Kidney epithelial cell (primary cell): Measurements from ENCODE around the gene DRG2. TPM values are rescaled to one million over a fixed set of nuclear protein-coding genes. Genes with fewer than 3 reads are reported as not detected.

Source experiments
- DNase-seq: peaks from one replicate; pipeline ENCODE4 v3.0.0-alpha.2; 2010; ENCODE audit warnings: low read depth
- H3K27me3 ChIP-seq: 2 replicates; pipeline ENCODE4 v1.6.0; 2011; ENCODE audit warnings: low read length; ENCODE audit not compliant: control insufficient read depth, insufficient read depth
- H3K36me3 ChIP-seq: 2 replicates; pipeline ENCODE4 v1.5.1; 2011; ENCODE audit warnings: low read length; ENCODE audit not compliant: control insufficient read depth, insufficient read depth
- H3K4me3 ChIP-seq: 2 replicates; pipeline ENCODE4 v1.5.1; 2011; ENCODE audit warnings: low read depth, mild to moderate bottlenecking, control low read depth, low read length
- total RNA-seq: library from RNA; depleted of rRNA; stranded (reverse); fragments of >200 nt; gene quantifications from 2 replicates; pipeline ENCODE4 v1.2.3, GENCODE V29; 2015
- TF ChIP-seq, protein P1 (sequence below): IDR thresholded peaks from 2 replicates; pipeline ENCODE4 v1.5.1; 2011; ENCODE audit warnings: mild to moderate bottlenecking, moderate library complexity, low read length, control low read depth, inconsistent platforms; ENCODE audit not compliant: insufficient read depth, poor library complexity, severe bottlenecking

DRG2 gene
- total RNA-seq, 1 donor from 2014 or later, result 40.0 TPM

GRCh38 chr17:18056214-18056613, 31.5 kb upstream of the DRG2 start:
- Histone ChIP-seq H3K27me3 (no peaks in the 10 kb centered on the region), H3K4me3 (no peak overlapping the region), H3K36me3 (no peaks in the 10 kb centered on the region)
- DNase-seq, result no peak
- TF ChIP-seq, protein P1, sequence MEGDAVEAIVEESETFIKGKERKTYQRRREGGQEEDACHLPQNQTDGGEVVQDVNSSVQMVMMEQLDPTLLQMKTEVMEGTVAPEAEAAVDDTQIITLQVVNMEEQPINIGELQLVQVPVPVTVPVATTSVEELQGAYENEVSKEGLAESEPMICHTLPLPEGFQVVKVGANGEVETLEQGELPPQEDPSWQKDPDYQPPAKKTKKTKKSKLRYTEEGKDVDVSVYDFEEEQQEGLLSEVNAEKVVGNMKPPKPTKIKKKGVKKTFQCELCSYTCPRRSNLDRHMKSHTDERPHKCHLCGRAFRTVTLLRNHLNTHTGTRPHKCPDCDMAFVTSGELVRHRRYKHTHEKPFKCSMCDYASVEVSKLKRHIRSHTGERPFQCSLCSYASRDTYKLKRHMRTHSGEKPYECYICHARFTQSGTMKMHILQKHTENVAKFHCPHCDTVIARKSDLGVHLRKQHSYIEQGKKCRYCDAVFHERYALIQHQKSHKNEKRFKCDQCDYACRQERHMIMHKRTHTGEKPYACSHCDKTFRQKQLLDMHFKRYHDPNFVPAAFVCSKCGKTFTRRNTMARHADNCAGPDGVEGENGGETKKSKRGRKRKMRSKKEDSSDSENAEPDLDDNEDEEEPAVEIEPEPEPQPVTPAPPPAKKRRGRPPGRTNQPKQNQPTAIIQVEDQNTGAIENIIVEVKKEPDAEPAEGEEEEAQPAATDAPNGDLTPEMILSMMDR, result no peak

- Histone ChIP-seq H3K27me3 (no peaks in the 10 kb centered on the region), H3K4me3 (no peak overlapping the region), H3K36me3 (no peaks in the 10 kb centered on the region)
- no peak for DNase-seq
- TF ChIP-seq, protein P1, result no peak
These were observed 28.5 kb upstream of the DRG2 start for GRCh38 chr17:18059283-18059682.

GRCh38 chr17:18064053-18064452, 23.7 kb upstream of the DRG2 start:
- no peak for DNase-seq
- TF ChIP-seq, protein P1, result no peak
- H3K27me3 ChIP-seq, result no peaks in the 10 kb centered on the region
- no peaks in the 10 kb centered on the region for H3K36me3 ChIP-seq
- no peak overlapping the region for H3K4me3 ChIP-seq

DNA sequence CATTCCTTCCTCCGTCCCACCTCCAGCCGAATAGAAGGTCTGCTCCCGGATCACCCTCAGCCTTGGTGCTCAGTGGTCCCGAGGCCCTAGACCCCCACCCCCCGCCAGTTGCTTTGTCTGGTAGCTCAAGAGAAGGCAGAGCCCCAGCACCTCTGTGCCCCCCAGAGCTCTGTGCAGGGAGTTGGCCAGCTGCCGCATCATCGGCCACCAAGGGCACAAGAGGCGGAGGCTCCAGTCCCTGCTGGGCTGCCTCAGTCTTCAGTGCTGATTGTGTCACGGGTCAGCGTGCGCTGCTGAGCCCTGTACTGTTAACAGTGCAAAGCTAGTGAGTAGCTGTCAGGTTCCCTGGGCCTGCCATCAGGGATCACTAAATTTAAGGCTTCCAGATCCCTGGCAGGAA, 22.2 kb upstream of the DRG2 start:
- TF ChIP-seq, protein P1, result no peak
- Histone ChIP-seq H3K27me3 (no peaks in the 10 kb centered on the region), H3K36me3 (no peaks in the 10 kb centered on the region), H3K4me3 (no peak overlapping the region)
- DNase-seq, result no peak

GRCh38 chr17:18066866-18067265, 20.9 kb upstream of the DRG2 start:
- H3K4me3 ChIP-seq, result no peak overlapping the region
- no peaks in the 10 kb centered on the region for H3K27me3 ChIP-seq
- TF ChIP-seq, protein P1, result no peak
- DNase-seq, result no peak
- no peaks in the 10 kb centered on the region for H3K36me3 ChIP-seq

- TF ChIP-seq, protein P1, result no peak
- H3K4me3 ChIP-seq, result no peak overlapping the region
- H3K27me3 ChIP-seq, result no peaks in the 10 kb centered on the region
- DNase-seq, result no peak
- no peaks in the 10 kb centered on the region for H3K36me3 ChIP-seq
These were observed 18.6 kb upstream of the DRG2 start for GRCh38 chr17:18069101-18069500.
